ENCODE data around the gene C18orf63.
"Not testable (repeated sequence)": the region's sequence is repeated elsewhere in the genome, so short reads cannot be mapped to it uniquely, and the experiment has no call there.

Gene C18orf63

GRCh38 chr18:74310411-74310810 is 5.2 kb upstream of the C18orf63 start:
- TF ChIP-seq CTCF (IDR thresholded peaks at IDR 0.05) (peak; percentile 26; the same call in 1 of the 2 replicates), ZFX (IDR thresholded peaks at IDR 0.05; ENCODE audit: borderline replicate concordance) (no peak)

DNA sequence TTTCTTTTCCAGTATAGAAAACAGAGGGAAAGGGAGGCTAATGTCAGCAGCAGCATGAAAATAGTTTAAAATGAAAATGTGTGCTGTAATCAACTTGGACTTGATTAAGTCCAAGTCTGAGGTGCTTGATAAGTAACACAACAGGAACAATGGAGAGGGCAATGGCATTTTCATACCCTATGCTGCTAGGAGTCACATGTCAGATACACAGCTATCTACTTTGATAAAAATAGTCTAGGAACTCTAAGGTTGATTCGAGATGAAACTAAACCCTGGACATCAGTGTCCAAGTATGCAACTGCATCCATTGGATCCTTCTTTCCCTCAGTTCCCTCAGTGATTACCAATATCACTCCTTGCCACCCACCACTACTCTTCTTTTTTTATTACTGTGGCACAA is 4.6 kb upstream of the C18orf63 start:
- no peak for TF ChIP-seq CTCF (IDR thresholded peaks at IDR 0.05)
- TF ChIP-seq ZFX (IDR thresholded peaks at IDR 0.05; ENCODE audit: borderline replicate concordance), result no peak
- H3K27ac ChIP-seq, result no peak overlapping the region

More at GRCh38 chr18:74310411-74310810, 5.2 kb upstream of the C18orf63 start:
- no peak overlapping the region for H3K27ac ChIP-seq

GRCh38 chr18:74314759-74315463 is 728 bp upstream of the C18orf63 start:
- no peak overlapping the region for H3K27ac ChIP-seq
- no peak for TF ChIP-seq ZFX (IDR thresholded peaks at IDR 0.05; ENCODE audit: borderline replicate concordance)
- no peak for TF ChIP-seq CTCF (IDR thresholded peaks at IDR 0.05)

- no peak overlapping the region for H3K27ac ChIP-seq
- TF ChIP-seq CTCF (IDR thresholded peaks at IDR 0.05) (no peak), ZFX (IDR thresholded peaks at IDR 0.05; ENCODE audit: borderline replicate concordance) (no peak)
These were observed 875 bp downstream of the C18orf63 start for GRCh38 chr18:74316257-74317170.

DNA sequence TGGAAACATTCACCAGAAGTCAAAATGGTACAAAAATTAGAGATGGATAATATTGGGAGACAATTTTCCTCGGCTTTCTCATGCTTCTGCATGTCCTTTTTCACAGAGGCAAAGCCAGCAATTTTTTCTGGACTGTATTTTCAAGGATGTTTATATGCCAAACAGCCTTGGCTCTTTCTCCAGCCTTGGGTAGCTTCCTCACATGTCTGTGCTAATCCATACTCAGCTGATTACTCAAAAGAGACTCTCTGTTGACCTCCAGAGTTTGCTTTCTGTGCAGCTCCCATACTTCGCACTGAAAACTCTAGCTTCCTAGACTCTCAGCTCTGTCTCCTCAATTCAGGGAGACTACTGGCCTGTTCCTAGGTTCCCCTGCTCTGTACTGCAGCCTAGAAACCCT is 10.6 kb downstream of the C18orf63 start:
- H3K27ac ChIP-seq, result no peak overlapping the region
- TF ChIP-seq ZFX (IDR thresholded peaks at IDR 0.05; ENCODE audit: borderline replicate concordance) (no peak), CTCF (IDR thresholded peaks at IDR 0.05) (no peak)

DNA sequence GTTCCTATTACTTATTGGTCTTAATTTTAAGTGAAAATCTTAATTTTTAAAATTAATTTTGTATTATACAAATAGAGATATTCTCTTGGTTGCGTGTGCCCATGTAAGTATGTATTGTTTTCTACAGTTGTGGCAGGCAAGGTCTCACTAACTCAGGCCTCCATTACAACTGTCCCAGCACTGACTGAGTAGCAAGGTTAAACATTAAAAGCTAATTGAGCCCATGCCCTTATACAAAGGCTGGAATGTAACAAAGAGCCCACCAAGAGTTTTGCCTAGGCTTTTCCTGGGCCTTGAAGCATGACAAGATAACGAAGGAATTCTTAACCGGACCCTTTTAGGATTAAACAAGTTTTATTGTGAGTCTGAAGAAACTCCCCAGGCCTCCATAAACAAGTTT is 11.2 kb downstream of the C18orf63 start:
- not testable (repeated sequence) for H3K27ac ChIP-seq

- no peak for TF ChIP-seq CTCF (IDR thresholded peaks at IDR 0.05)
- no peak for TF ChIP-seq ZFX (IDR thresholded peaks at IDR 0.05; ENCODE audit: borderline replicate concordance)
- H3K27ac ChIP-seq, result no peak overlapping the region
These were observed 12.6 kb downstream of the C18orf63 start for GRCh38 chr18:74328206-74328605.
